Measurements from ENCODE around the gene NECAB2. TPM values are rescaled to one million over a fixed set of nuclear protein-coding genes. Genes with fewer than 3 reads are reported as not detected.

NECAB2 gene
- total RNA-seq, 1 donor from 2014 or later = 1.8 TPM

GRCh38 chr16:83969771-83970429, 1.9 kb downstream of the NECAB2 start:
- peaks cover 8% of the 10 kb centered on the region for H3K4me1 Mint-ChIP-seq
- DNase-seq (ENCODE audit: low spot score in 2 of 2, unreplicated experiment in 2 of 2) = no peak
- TF ChIP-seq CTCF (IDR thresholded peaks at IDR 0.05; ENCODE audit: unreplicated experiment) = no peak
- peak overlapping the region; percentile 52 for H3K4me3 Mint-ChIP-seq
- peaks cover 20% of the 10 kb centered on the region for H3K27me3 Mint-ChIP-seq (ENCODE audit: low read depth)
- no peaks in the 10 kb centered on the region for H3K9me3 Mint-ChIP-seq
- no peaks in the 10 kb centered on the region for H3K36me3 Mint-ChIP-seq
- no peak overlapping the region for H3K27ac Mint-ChIP-seq

- no peaks in the 10 kb centered on the region for H3K9me3 Mint-ChIP-seq
- no peak for TF ChIP-seq CTCF (IDR thresholded peaks at IDR 0.05; ENCODE audit: unreplicated experiment)
- no peak for DNase-seq (ENCODE audit: low spot score in 2 of 2, unreplicated experiment in 2 of 2)
- no peak overlapping the region for H3K27ac Mint-ChIP-seq
- H3K36me3 Mint-ChIP-seq = no peaks in the 10 kb centered on the region
- peaks cover 20% of the 10 kb centered on the region for H3K27me3 Mint-ChIP-seq (ENCODE audit: low read depth)
- H3K4me3 Mint-ChIP-seq = no peak overlapping the region
- peaks cover 8% of the 10 kb centered on the region for H3K4me1 Mint-ChIP-seq
Observed at GRCh38 chr16:83970430-83970815, 2.4 kb downstream of the NECAB2 start.

- H3K36me3 Mint-ChIP-seq = no peaks in the 10 kb centered on the region
- H3K4me3 Mint-ChIP-seq = no peak overlapping the region
- no peaks in the 10 kb centered on the region for H3K9me3 Mint-ChIP-seq
- peaks cover 20% of the 10 kb centered on the region for H3K27me3 Mint-ChIP-seq (ENCODE audit: low read depth)
- no peak for TF ChIP-seq CTCF (IDR thresholded peaks at IDR 0.05; ENCODE audit: unreplicated experiment)
- peaks cover 8% of the 10 kb centered on the region for H3K4me1 Mint-ChIP-seq
- no peak for DNase-seq (ENCODE audit: low spot score in 2 of 2, unreplicated experiment in 2 of 2)
- no peak overlapping the region for H3K27ac Mint-ChIP-seq
Observed at GRCh38 chr16:83971165-83972130, 3.4 kb downstream of the NECAB2 start.

DNA sequence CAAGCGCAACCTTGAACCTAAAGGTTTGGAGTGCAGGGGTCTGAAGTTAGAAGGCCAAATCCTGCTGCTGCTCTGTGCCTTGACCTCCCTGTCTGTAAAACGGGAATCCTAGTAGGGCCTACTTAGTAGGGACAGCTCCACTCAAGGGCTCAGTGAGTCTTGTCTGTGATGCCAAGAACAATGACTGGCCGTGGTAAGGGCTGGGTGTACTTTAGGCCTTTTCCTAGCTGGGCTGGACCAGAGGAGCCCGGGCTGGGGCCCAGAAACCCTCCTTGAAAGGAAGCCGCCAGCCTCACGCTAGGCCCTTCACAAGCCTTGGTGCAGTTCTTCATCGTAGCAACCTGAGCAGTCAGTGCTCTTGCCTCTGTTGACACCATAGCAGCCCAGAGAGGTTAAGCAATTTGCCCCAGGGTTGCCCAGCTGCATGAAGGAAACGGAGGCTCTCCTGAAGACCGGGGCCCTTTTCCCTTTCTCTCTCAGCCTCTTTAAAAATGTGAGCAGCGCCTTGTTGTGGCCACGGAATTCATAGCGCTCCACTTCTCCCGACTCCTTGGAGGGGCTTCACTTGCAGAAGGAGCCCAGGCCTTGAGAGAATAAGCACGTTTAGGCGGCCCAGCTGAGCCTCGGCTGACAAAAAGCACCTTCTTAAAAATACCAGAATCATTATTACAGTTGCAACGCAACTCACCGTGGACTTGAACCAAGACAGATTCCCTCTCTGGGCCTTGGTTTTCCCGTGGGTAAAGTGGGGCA, 4.4 kb downstream of the NECAB2 start:
- TF ChIP-seq CTCF (IDR thresholded peaks at IDR 0.05; ENCODE audit: unreplicated experiment) = no peak
- Mint-ChIP-seq H3K27ac (no peak overlapping the region), H3K27me3 (ENCODE audit: low read depth) (peaks cover 20% of the 10 kb centered on the region)

GRCh38 chr16:83973077-83973476, 5.0 kb downstream of the NECAB2 start:
- Mint-ChIP-seq H3K27ac (no peak overlapping the region), H3K4me3 (no peak overlapping the region), H3K27me3 (ENCODE audit: low read depth) (peaks cover 18% of the 10 kb centered on the region), H3K9me3 (peaks cover 3% of the 10 kb centered on the region), H3K4me1 (peaks cover 8% of the 10 kb centered on the region), H3K36me3 (no peaks in the 10 kb centered on the region)
- no peak for DNase-seq (ENCODE audit: low spot score in 2 of 2, unreplicated experiment in 2 of 2)
- no peak for TF ChIP-seq CTCF (IDR thresholded peaks at IDR 0.05; ENCODE audit: unreplicated experiment)

More for the DNA sequence above, 4.4 kb downstream of the NECAB2 start:
- Mint-ChIP-seq H3K4me3 (no peak overlapping the region), H3K36me3 (no peaks in the 10 kb centered on the region), H3K4me1 (peaks cover 8% of the 10 kb centered on the region), H3K9me3 (no peaks in the 10 kb centered on the region)
- no peak for DNase-seq (ENCODE audit: low spot score in 2 of 2, unreplicated experiment in 2 of 2)
